Muscle layer of colon (tissue), 2 donors: ENCODE results near the gene ASB18.

Experiments
- H3K27ac ChIP-seq: one replicate; pipeline ENCODE4 v1.7.0; 2013; ENCODE audit warnings: low read depth, mild to moderate bottlenecking, low read length, moderate library complexity
- H3K27me3 ChIP-seq, 2 donors: one replicate each; pipeline ENCODE4 v1.7.0; 2013; ENCODE audit warnings: low read length in 2 of 2, mild to moderate bottlenecking in 2 of 2; ENCODE audit not compliant: insufficient read depth in 2 of 2, control insufficient read depth in 1 of 2
- H3K36me3 ChIP-seq: one replicate; pipeline ENCODE4 v1.7.0; 2013; ENCODE audit warnings: mild to moderate bottlenecking, low read length; ENCODE audit not compliant: insufficient read depth
- H3K4me1 ChIP-seq: one replicate; pipeline ENCODE4 v1.7.0; 2013; ENCODE audit warnings: mild to moderate bottlenecking, low read length; ENCODE audit not compliant: insufficient read depth
- H3K4me3 ChIP-seq, 2 donors: one replicate each; pipeline ENCODE4 v1.7.0; 2013; ENCODE audit warnings: low read length in 2 of 2, low read depth in 1 of 2, mild to moderate bottlenecking in 1 of 2, moderate library complexity in 1 of 2
- H3K9ac ChIP-seq: one replicate; pipeline ENCODE4 v1.7.0; 2013; ENCODE audit warnings: low read length
- H3K9me3 ChIP-seq: one replicate; pipeline ENCODE4 v1.7.0; 2013; ENCODE audit warnings: mild to moderate bottlenecking, low read length
- donor health status: abdominal sarcoma.
- donor health status: Adenocarcinoma of cecum.

ASB18 gene

GRCh38 chr2:236156860-236157194 lies 107.4 kb downstream of the ASB18 start:
- no peak overlapping the region for H3K9ac ChIP-seq
- no peak overlapping the region for H3K4me3 ChIP-seq
- H3K27ac ChIP-seq: no peak overlapping the region
- no peaks in the 10 kb centered on the region for H3K36me3 ChIP-seq
- H3K9me3 ChIP-seq: no peaks in the 10 kb centered on the region
- H3K27me3 ChIP-seq: peaks cover 18 to 38% of the 10 kb centered on the region in 2 donors
- H3K4me1 ChIP-seq: no peaks in the 10 kb centered on the region

- Histone ChIP-seq H3K27me3 (peaks cover 13 to 33% of the 10 kb centered on the region in 2 donors), H3K27ac (no peak overlapping the region)
These were observed 107.9 kb downstream of the ASB18 start for GRCh38 chr2:236156095-236156859.

DNA sequence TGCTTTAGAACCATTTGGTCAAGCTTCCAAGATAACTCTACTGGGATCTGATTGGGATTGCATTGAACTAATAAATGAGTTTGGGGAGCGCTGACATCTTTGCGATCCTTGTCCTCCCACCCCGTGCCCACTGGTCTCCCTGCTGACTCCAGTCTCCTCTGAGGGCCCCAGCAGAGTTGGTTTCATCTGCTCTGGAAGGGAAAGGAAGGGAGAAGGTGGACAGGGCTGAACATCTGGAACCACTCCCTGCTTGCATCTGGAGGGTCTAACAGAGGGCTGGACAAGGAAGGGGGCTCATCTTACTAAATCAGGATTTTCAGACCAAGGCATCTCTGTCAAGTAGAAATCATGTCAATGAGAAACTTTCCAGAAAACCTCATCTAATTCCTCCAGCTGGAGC lies 108.8 kb downstream of the ASB18 start:
- no peak overlapping the region for H3K27ac ChIP-seq
- peaks cover 4 to 24% of the 10 kb centered on the region in 2 donors for H3K27me3 ChIP-seq
- H3K9ac ChIP-seq: no peak overlapping the region
- no peaks in the 10 kb centered on the region for H3K9me3 ChIP-seq
- no peaks in the 10 kb centered on the region for H3K4me1 ChIP-seq
- no peaks in the 10 kb centered on the region for H3K36me3 ChIP-seq
- H3K4me3 ChIP-seq: no peak overlapping the region

More at GRCh38 chr2:236156095-236156859, 107.9 kb downstream of the ASB18 start:
- Histone ChIP-seq H3K36me3 (no peaks in the 10 kb centered on the region), H3K4me3 (no peak overlapping the region), H3K4me1 (no peaks in the 10 kb centered on the region), H3K9ac (no peak overlapping the region), H3K9me3 (no peaks in the 10 kb centered on the region)

- Histone ChIP-seq H3K27me3 (peaks cover 0 to 6% of the 10 kb centered on the region in 2 donors), H3K27ac (no peak overlapping the region), H3K4me3 (no peak overlapping the region), H3K9me3 (no peaks in the 10 kb centered on the region), H3K36me3 (no peaks in the 10 kb centered on the region), H3K4me1 (no peaks in the 10 kb centered on the region), H3K9ac (no peak overlapping the region)
These were observed 117.8 kb downstream of the ASB18 start for GRCh38 chr2:236146436-236146835.

DNA sequence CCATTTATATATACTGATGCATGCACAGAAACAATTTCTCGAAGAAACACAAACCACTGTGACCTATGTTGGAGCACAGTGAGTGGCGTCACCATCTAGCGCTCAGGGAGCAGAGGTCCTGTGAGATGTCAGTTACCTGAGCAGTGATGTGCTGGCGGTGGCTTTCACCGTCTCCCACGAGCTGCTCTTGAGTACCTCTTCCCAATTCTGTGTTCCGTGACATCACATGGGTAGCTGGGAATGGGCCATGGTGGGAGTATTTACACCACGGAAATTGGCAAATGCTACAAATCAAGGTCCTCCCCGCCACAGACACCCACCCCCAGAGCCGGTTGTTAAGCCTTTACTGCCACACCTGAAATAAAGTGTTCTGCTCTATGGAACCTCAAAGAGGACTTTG lies 120.4 kb downstream of the ASB18 start:
- Histone ChIP-seq H3K4me1 (no peaks in the 10 kb centered on the region), H3K36me3 (no peaks in the 10 kb centered on the region), H3K27me3 (peaks cover 3 to 6% of the 10 kb centered on the region in 2 donors), H3K9me3 (no peaks in the 10 kb centered on the region), H3K27ac (no peak overlapping the region), H3K4me3 (no peak overlapping the region), H3K9ac (no peak overlapping the region)
